HG02970 (cell line): ENCODE results near the gene KRT16.
"Not testable (repeated sequence)": the region's sequence is repeated elsewhere in the genome, so short reads cannot be mapped to it uniquely, and the experiment has no call there.

ENCODE experiments used
- ATAC-seq: cut with Tn5 transposase; IDR thresholded peaks from one replicate; pipeline ENCODE4 v1.9.1; 2021; ENCODE audit warnings: mild to moderate bottlenecking, moderate library complexity, moderate number of reproducible peaks; ENCODE audit not compliant: unreplicated experiment, low FRiP score

The KRT16 gene

GRCh38 chr17:41648411-41649195, 36.0 kb upstream of the KRT16 start:
- no peak for ATAC-seq

- no peak for ATAC-seq
Measured at GRCh38 chr17:41647940-41648410, 35.4 kb upstream of the KRT16 start.

GRCh38 chr17:41647038-41647813, 34.7 kb upstream of the KRT16 start:
- no peak for ATAC-seq

GRCh38 chr17:41642252-41643156, 29.9 kb upstream of the KRT16 start:
- ATAC-seq: no peak

- ATAC-seq: not testable (repeated sequence)
Measured at GRCh38 chr17:41640596-41640995, 28.0 kb upstream of the KRT16 start.

GRCh38 chr17:41639492-41640473, 27.2 kb upstream of the KRT16 start:
- ATAC-seq: no peak

GRCh38 chr17:41638941-41639340, 26.4 kb upstream of the KRT16 start:
- no peak for ATAC-seq

GRCh38 chr17:41638194-41638593, 25.6 kb upstream of the KRT16 start:
- ATAC-seq: no peak

GRCh38 chr17:41636652-41637051, 24.1 kb upstream of the KRT16 start:
- ATAC-seq: no peak

GRCh38 chr17:41635121-41636097, 22.8 kb upstream of the KRT16 start:
- ATAC-seq: no peak

GRCh38 chr17:41634639-41635038, 22.1 kb upstream of the KRT16 start:
- ATAC-seq: no peak

GRCh38 chr17:41633556-41634199, 21.1 kb upstream of the KRT16 start:
- no peak for ATAC-seq

GRCh38 chr17:41632482-41633105, 20.0 kb upstream of the KRT16 start:
- ATAC-seq: no peak

GRCh38 chr17:41631898-41632285, 19.3 kb upstream of the KRT16 start:
- no peak for ATAC-seq

GRCh38 chr17:41631025-41631897, 18.7 kb upstream of the KRT16 start:
- ATAC-seq: no peak
